Measurements from ENCODE around the gene FSTL4. TPM values are rescaled to one million over a fixed set of nuclear protein-coding genes. Genes with fewer than 3 reads are reported as not detected.

Gene FSTL4
- total and polyA plus RNA-seq, 4 donors = 0.08 to 1.4 (median 0.31) TPM

DNA sequence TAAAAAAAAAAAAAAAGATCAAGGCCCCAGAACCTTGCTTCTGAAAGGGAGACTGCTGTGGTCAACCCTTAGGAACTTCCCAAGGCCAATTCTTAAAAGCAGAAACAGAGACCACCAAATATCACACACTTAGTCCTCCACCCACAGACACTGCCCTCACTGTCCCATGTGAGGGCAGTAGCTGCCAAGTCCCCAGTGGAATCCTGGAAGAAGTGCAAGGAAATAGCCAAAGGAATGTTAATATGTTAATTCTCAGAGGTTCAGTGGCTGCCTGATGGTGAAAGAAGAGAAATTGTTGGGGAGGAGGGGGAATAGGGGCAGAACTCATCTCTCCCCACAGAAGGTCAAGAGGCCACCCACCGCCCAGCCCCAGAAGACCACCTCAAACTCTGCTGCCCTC, 23.1 kb downstream of the FSTL4 start:
- ATAC-seq (ENCODE audit: insufficient read depth, low FRiP score) (no peak), DNase-seq (no peak)
- Histone ChIP-seq H3K4me3 (no peak overlapping the region), H3K36me3 (ENCODE audit: control insufficient read depth in 4 of 4, insufficient read depth in 4 of 4, low read length in 4 of 4) (no peaks in the 10 kb centered on the region), H3K4me1 (ENCODE audit: control insufficient read depth in 5 of 5, insufficient read depth in 5 of 5, low read length in 5 of 5) (no peaks in the 10 kb centered on the region), H3K9ac (ENCODE audit: insufficient read depth in 1 of 2, low read length in 2 of 2) (no peak overlapping the region), H3K27me3 (ENCODE audit: control insufficient read depth in 3 of 3, insufficient read depth in 3 of 3, low read length in 2 of 3) (no peaks in the 10 kb centered on the region), H3K27ac (ENCODE audit: low read depth in 1 of 2, low read length in 1 of 2) (no peak overlapping the region), H3K9me3 (ENCODE audit: control insufficient read depth in 4 of 4, insufficient read depth in 3 of 4, low read length in 3 of 4) (no peaks in the 10 kb centered on the region)
- 67 to 96% methylated on average over 1 of the region's 1 CpG for WGBS, 2 donors
- TF ChIP-seq, protein P1, sequence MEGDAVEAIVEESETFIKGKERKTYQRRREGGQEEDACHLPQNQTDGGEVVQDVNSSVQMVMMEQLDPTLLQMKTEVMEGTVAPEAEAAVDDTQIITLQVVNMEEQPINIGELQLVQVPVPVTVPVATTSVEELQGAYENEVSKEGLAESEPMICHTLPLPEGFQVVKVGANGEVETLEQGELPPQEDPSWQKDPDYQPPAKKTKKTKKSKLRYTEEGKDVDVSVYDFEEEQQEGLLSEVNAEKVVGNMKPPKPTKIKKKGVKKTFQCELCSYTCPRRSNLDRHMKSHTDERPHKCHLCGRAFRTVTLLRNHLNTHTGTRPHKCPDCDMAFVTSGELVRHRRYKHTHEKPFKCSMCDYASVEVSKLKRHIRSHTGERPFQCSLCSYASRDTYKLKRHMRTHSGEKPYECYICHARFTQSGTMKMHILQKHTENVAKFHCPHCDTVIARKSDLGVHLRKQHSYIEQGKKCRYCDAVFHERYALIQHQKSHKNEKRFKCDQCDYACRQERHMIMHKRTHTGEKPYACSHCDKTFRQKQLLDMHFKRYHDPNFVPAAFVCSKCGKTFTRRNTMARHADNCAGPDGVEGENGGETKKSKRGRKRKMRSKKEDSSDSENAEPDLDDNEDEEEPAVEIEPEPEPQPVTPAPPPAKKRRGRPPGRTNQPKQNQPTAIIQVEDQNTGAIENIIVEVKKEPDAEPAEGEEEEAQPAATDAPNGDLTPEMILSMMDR (IDR thresholded peaks at IDR 0.05; ENCODE audit: control extremely low read depth, extremely low read depth) = no peak

DNA sequence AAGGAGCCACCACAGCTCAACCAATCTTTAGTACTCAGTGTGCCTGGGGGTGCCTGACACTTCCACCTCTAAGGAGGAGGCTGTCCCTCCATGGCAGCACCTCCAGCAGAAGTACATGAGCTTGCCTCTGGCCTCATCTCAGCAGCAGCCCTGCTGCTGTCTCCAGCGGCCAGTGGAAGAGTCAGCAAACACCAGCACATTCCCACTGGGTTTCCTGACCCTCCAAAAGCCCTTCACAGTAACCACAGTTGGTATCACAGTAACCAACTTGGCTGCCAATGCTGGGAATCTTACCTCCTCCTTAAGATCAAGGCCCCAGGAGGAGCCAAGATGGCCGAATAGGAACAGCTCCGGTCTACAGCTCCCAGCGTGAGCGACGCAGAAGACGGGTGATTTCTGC, 29.4 kb downstream of the FSTL4 start:
- 69 to 93% methylated on average over 7 of the region's 7 CpGs for WGBS, 2 donors
- H3K4me3 ChIP-seq = no peak overlapping the region
- ATAC-seq (ENCODE audit: insufficient read depth, low FRiP score) = no peak
- H3K27me3 ChIP-seq (ENCODE audit: control insufficient read depth in 3 of 3, insufficient read depth in 3 of 3, low read length in 2 of 3) = no peaks in the 10 kb centered on the region
- peaks cover 0 to 6% (median 0%) of the 10 kb centered on the region in 4 donors for H3K9me3 ChIP-seq (ENCODE audit: control insufficient read depth in 4 of 4, insufficient read depth in 3 of 4, low read length in 3 of 4)
- H3K9ac ChIP-seq (ENCODE audit: insufficient read depth in 1 of 2, low read length in 2 of 2) = no peak overlapping the region
- no peak for DNase-seq
- TF ChIP-seq, protein P1 (IDR thresholded peaks at IDR 0.05; ENCODE audit: control extremely low read depth, extremely low read depth) = no peak
- H3K36me3 ChIP-seq (ENCODE audit: control insufficient read depth in 4 of 4, insufficient read depth in 4 of 4, low read length in 4 of 4) = no peaks in the 10 kb centered on the region
- no peak overlapping the region for H3K27ac ChIP-seq (ENCODE audit: low read depth in 1 of 2, low read length in 1 of 2)
- H3K4me1 ChIP-seq (ENCODE audit: control insufficient read depth in 5 of 5, insufficient read depth in 5 of 5, low read length in 5 of 5) = peaks cover 0 to 2% (median 0%) of the 10 kb centered on the region in 5 donors

DNA sequence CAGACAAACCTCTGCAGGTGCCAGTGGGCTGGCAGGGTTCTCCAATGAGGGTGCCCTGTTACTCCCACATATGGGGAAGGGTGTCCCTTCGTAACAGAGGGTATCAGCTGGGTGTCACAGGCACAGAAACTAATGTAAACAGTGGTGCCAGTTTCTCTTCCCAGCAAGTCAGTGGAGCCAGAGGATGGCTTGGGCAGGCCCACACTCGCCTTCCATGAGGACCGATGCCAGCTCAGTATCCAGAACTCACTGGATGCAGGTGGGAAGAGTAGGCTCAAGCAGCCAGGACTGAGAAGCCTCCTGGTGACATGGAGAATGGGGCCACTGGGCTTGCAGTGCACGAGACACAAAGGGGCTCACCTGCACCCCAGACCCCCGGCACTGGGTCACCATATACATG, 30.4 kb downstream of the FSTL4 start:
- no peak for ATAC-seq (ENCODE audit: insufficient read depth, low FRiP score)
- Histone ChIP-seq H3K4me3 (no peak overlapping the region), H3K9me3 (ENCODE audit: control insufficient read depth in 4 of 4, insufficient read depth in 3 of 4, low read length in 3 of 4) (peaks cover 0 to 6% (median 0%) of the 10 kb centered on the region in 4 donors), H3K4me1 (ENCODE audit: control insufficient read depth in 5 of 5, insufficient read depth in 5 of 5, low read length in 5 of 5) (peaks cover 0 to 2% (median 0%) of the 10 kb centered on the region in 5 donors), H3K36me3 (ENCODE audit: control insufficient read depth in 4 of 4, insufficient read depth in 4 of 4, low read length in 4 of 4) (no peaks in the 10 kb centered on the region), H3K27ac (ENCODE audit: low read depth in 1 of 2, low read length in 1 of 2) (no peak overlapping the region), H3K27me3 (ENCODE audit: control insufficient read depth in 3 of 3, insufficient read depth in 3 of 3, low read length in 2 of 3) (no peaks in the 10 kb centered on the region), H3K9ac (ENCODE audit: insufficient read depth in 1 of 2, low read length in 2 of 2) (no peak overlapping the region)
- no peak for DNase-seq
- TF ChIP-seq, protein P1 (IDR thresholded peaks at IDR 0.05; ENCODE audit: control extremely low read depth, extremely low read depth) = no peak
- 86 to 90% methylated on average over 5 of the region's 5 CpGs for WGBS, 2 donors

- WGBS, 2 donors = 79 to 83% methylated on average over 5 of the region's 5 CpGs
These were observed 31.0 kb downstream of the FSTL4 start for GRCh38 chr5:133581348-133581747.

More at GRCh38 chr5:133581348-133581747, 31.0 kb downstream of the FSTL4 start:
- Histone ChIP-seq H3K36me3 (ENCODE audit: control insufficient read depth in 4 of 4, insufficient read depth in 4 of 4, low read length in 4 of 4) (no peaks in the 10 kb centered on the region), H3K9me3 (ENCODE audit: control insufficient read depth in 4 of 4, insufficient read depth in 3 of 4, low read length in 3 of 4) (peaks cover 0 to 6% (median 0%) of the 10 kb centered on the region in 4 donors), H3K4me1 (ENCODE audit: control insufficient read depth in 5 of 5, insufficient read depth in 5 of 5, low read length in 5 of 5) (peaks cover 0 to 2% (median 0%) of the 10 kb centered on the region in 5 donors), H3K27me3 (ENCODE audit: control insufficient read depth in 3 of 3, insufficient read depth in 3 of 3, low read length in 2 of 3) (no peaks in the 10 kb centered on the region), H3K9ac (ENCODE audit: insufficient read depth in 1 of 2, low read length in 2 of 2) (no peak overlapping the region), H3K4me3 (no peak overlapping the region), H3K27ac (ENCODE audit: low read depth in 1 of 2, low read length in 1 of 2) (no peak overlapping the region)
- DNase-seq (no peak), ATAC-seq (ENCODE audit: insufficient read depth, low FRiP score) (no peak)
- TF ChIP-seq, protein P1 (IDR thresholded peaks at IDR 0.05; ENCODE audit: control extremely low read depth, extremely low read depth) = no peak
